ENCODE data around the gene GARS1.
"Not testable (repeated sequence)": the region's sequence is repeated elsewhere in the genome, so short reads cannot be mapped to it uniquely, and the experiment has no call there.

Gene GARS1

GRCh38 chr7:30630986-30631385, 36.3 kb downstream of the GARS1 start:
- no peak for DNase-seq

- no peak for DNase-seq
Measured at GRCh38 chr7:30633223-30633622, 38.5 kb downstream of the GARS1 start.

GRCh38 chr7:30634193-30634626, 39.5 kb downstream of the GARS1 start:
- no peak for DNase-seq

- no peak for DNase-seq
Measured at GRCh38 chr7:30634634-30635201, 40.0 kb downstream of the GARS1 start.

- no peak for DNase-seq
Measured at GRCh38 chr7:30635798-30636197, 41.1 kb downstream of the GARS1 start.

- not testable (repeated sequence) for DNase-seq
Measured at GRCh38 chr7:30642322-30642721, 47.6 kb downstream of the GARS1 start.

- DNase-seq = no peak
Measured at GRCh38 chr7:30642789-30643188, 48.1 kb downstream of the GARS1 start.

GRCh38 chr7:30644286-30644955, 49.7 kb downstream of the GARS1 start:
- DNase-seq = no peak

- no peak for DNase-seq
Measured at GRCh38 chr7:30645661-30646060, 51.0 kb downstream of the GARS1 start.

GRCh38 chr7:30646154-30646553, 51.5 kb downstream of the GARS1 start:
- DNase-seq = no peak

- no peak for DNase-seq
Measured at GRCh38 chr7:30647589-30648364, 53.1 kb downstream of the GARS1 start.

GRCh38 chr7:30648744-30649540, 54.3 kb downstream of the GARS1 start:
- DNase-seq = no peak

GRCh38 chr7:30649717-30650420, 55.2 kb downstream of the GARS1 start:
- peak; percentile 60 for DNase-seq

- peak; percentile 39 for DNase-seq
Measured at GRCh38 chr7:30650421-30650808, 55.7 kb downstream of the GARS1 start.

- DNase-seq = no peak
Measured at GRCh38 chr7:30652132-30652531, 57.5 kb downstream of the GARS1 start.

GRCh38 chr7:30652698-30653641, 58.3 kb downstream of the GARS1 start:
- peak; percentile 59 for DNase-seq

GRCh38 chr7:30654296-30655090, 59.8 kb downstream of the GARS1 start:
- DNase-seq = peak; percentile 61

- peak; percentile 58 for DNase-seq
Measured at GRCh38 chr7:30655096-30655970, 60.7 kb downstream of the GARS1 start.

Data from activated effector memory CD4-positive, alpha-beta T cell treated with anti-CD3 and anti-CD28 coated beads, Interleukin-2, amount 50 U/mL, for 16 hours (primary cell).